Lower lobe of right lung (tissue), 2 donors: ENCODE data around the gene SKAP1. TPM values are rescaled to one million over a fixed set of nuclear protein-coding genes. Genes with fewer than 3 reads are reported as not detected.
A peak's percentile ranks its signal among the peaks of the same experiment; 100 is the strongest.

Experiments used
- ATAC-seq, 2 donors: fragments of 200-7000 bp; cut with Tn5 transposase; one replicate each; pipeline ENCODE4 v1.9.1; 2020 to 2022; ENCODE audit warnings: mild to moderate bottlenecking in 2 of 2, moderate library complexity in 2 of 2
- DNase-seq: peaks from one replicate; pipeline ENCODE4 v3.0.0-alpha.2; 2020
- H3K27ac ChIP-seq: fragments of 200-600 bp; one replicate; pipeline ENCODE4 v1.8.0; 2022
- H3K27me3 ChIP-seq: fragments of 200-600 bp; one replicate; pipeline ENCODE4 v1.8.0; 2022; ENCODE audit warnings: low read depth
- H3K36me3 ChIP-seq: fragments of 200-600 bp; one replicate; pipeline ENCODE4 v1.8.0; 2022; ENCODE audit warnings: mild to moderate bottlenecking
- H3K4me1 ChIP-seq: fragments of 200-600 bp; one replicate; pipeline ENCODE4 v1.8.0; 2022
- H3K4me3 ChIP-seq: fragments of 200-600 bp; one replicate; pipeline ENCODE4 v1.8.0; 2022; ENCODE audit warnings: mild to moderate bottlenecking
- H3K9me3 ChIP-seq: fragments of 200-600 bp; one replicate; pipeline ENCODE4 v1.8.0; 2022
- intact Hi-C: fragments of 100-400 bp; cut with DNase I; formaldehyde crosslinking; loops from one replicate; pipeline ENCODE4 v1.11.0; 2022
- total RNA-seq: library from RNA; stranded (reverse); fragmentation: NEBNext Ultra II Directional; extraction: Animal tissue kit (Norgen Biotek cat#: 25700); gene quantifications from one replicate; pipeline ENCODE4 v1.2.1, GENCODE V29; 2021
- TF ChIP-seq, protein P1 (sequence below): fragments of 200-600 bp; IDR thresholded peaks from one replicate; pipeline ENCODE4 v1.8.0; 2022; ENCODE audit warnings: antibody characterized with exemption, mild to moderate bottlenecking
- donor health status: DM: no; HTN: yes; CAD: no; lungs with severe emphysema.

SKAP1 gene
- total RNA-seq, 1 donor from 2014 or later, result 6.4 TPM

GRCh38 chr17:48123776-48124388, 306.1 kb downstream of the SKAP1 start:
- intact Hi-C loops, result no loop called here
- H3K36me3 ChIP-seq, result peaks cover 60% of the 10 kb centered on the region
- no peak for ATAC-seq

DNA sequence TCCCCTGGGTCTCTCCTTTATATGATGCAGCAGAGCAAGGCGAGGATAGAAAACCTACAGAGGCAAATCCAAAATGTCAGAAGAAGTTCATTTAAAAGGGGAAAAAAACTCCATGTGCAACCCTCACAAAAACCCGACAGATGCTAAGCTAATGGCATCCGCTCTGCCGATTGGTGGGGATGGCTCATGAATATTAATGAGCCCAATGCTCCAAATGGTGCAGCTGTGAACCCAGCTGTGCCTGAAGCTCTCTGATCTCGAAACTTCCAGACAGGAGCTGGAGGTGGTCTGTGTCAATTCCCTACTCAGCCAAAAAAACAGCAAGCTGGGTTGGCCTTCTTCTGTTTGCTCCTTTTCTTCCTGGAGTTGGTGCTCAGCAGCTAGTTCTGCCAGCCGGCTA, 306.9 kb downstream of the SKAP1 start:
- ATAC-seq (no peak), DNase-seq (no peak)
- intact Hi-C loops, result no loop called here
- H3K4me1 ChIP-seq, result no peaks in the 10 kb centered on the region
- TF ChIP-seq, protein P1, sequence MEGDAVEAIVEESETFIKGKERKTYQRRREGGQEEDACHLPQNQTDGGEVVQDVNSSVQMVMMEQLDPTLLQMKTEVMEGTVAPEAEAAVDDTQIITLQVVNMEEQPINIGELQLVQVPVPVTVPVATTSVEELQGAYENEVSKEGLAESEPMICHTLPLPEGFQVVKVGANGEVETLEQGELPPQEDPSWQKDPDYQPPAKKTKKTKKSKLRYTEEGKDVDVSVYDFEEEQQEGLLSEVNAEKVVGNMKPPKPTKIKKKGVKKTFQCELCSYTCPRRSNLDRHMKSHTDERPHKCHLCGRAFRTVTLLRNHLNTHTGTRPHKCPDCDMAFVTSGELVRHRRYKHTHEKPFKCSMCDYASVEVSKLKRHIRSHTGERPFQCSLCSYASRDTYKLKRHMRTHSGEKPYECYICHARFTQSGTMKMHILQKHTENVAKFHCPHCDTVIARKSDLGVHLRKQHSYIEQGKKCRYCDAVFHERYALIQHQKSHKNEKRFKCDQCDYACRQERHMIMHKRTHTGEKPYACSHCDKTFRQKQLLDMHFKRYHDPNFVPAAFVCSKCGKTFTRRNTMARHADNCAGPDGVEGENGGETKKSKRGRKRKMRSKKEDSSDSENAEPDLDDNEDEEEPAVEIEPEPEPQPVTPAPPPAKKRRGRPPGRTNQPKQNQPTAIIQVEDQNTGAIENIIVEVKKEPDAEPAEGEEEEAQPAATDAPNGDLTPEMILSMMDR, result no peak
- H3K27ac ChIP-seq, result no peak overlapping the region
- H3K36me3 ChIP-seq, result peaks cover 68% of the 10 kb centered on the region
- H3K9me3 ChIP-seq, result no peaks in the 10 kb centered on the region
- no peaks in the 10 kb centered on the region for H3K27me3 ChIP-seq
- H3K4me3 ChIP-seq, result no peak overlapping the region

More at GRCh38 chr17:48123776-48124388, 306.1 kb downstream of the SKAP1 start:
- DNase-seq, result no peak
- TF ChIP-seq, protein P1, result no peak
- H3K4me3 ChIP-seq, result no peak overlapping the region
- H3K4me1 ChIP-seq, result no peaks in the 10 kb centered on the region
- no peak overlapping the region for H3K27ac ChIP-seq
- H3K9me3 ChIP-seq, result no peaks in the 10 kb centered on the region
- no peaks in the 10 kb centered on the region for H3K27me3 ChIP-seq

GRCh38 chr17:48122665-48123045, 307.4 kb downstream of the SKAP1 start:
- ATAC-seq (no peak), DNase-seq (no peak)
- H3K4me1 ChIP-seq, result no peaks in the 10 kb centered on the region
- H3K27ac ChIP-seq, result no peak overlapping the region
- intact Hi-C loops, result no loop called here
- H3K4me3 ChIP-seq, result no peak overlapping the region
- no peaks in the 10 kb centered on the region for H3K9me3 ChIP-seq
- no peaks in the 10 kb centered on the region for H3K27me3 ChIP-seq
- H3K36me3 ChIP-seq, result peaks cover 72% of the 10 kb centered on the region
- TF ChIP-seq, protein P1, result no peak

GRCh38 chr17:48121923-48122664, 307.9 kb downstream of the SKAP1 start:
- peaks cover 78% of the 10 kb centered on the region for H3K36me3 ChIP-seq
- no peak for ATAC-seq
- TF ChIP-seq, protein P1, result no peak

DNA sequence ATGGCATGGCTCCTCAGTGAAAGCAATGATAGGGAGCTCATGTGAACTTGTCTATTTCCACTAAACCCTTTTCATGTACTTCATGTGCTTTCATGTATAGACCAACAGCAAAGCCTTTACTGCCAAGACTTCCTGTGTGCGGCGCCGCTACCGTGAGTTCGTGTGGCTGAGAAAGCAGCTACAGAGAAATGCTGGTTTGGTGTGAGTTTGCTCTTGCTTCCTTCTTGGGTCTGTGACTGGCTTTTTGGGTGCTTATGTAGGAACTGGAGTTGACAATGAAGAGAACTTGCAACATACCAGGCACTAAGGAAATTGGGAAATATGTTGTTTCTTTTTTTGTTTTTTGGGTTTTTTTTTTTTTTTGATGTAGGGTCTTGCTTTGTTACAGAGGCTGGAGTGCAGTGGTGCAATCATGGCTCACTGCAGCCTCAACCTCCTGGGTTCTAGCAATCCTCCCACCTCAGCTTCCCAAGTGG, 316.8 kb downstream of the SKAP1 start:
- DNase-seq (peak; percentile 53), ATAC-seq (peak; percentile 54 to 69)
- Histone ChIP-seq H3K27me3 (no peaks in the 10 kb centered on the region), H3K4me1 (peaks cover 28% of the 10 kb centered on the region), H3K27ac (peak overlapping the region; percentile 26), H3K9me3 (no peaks in the 10 kb centered on the region), H3K36me3 (peaks cover 52% of the 10 kb centered on the region), H3K4me3 (no peak overlapping the region)
- TF ChIP-seq, protein P1, result no peak
- intact Hi-C loops, result no loop called here

More at GRCh38 chr17:48121923-48122664, 307.9 kb downstream of the SKAP1 start:
- Histone ChIP-seq H3K27ac (no peak overlapping the region), H3K27me3 (no peaks in the 10 kb centered on the region), H3K9me3 (no peaks in the 10 kb centered on the region), H3K4me1 (no peaks in the 10 kb centered on the region), H3K4me3 (no peak overlapping the region)
- intact Hi-C loops, result no loop called here
- DNase-seq, result no peak
